HG03135 (cell line): ENCODE measurements around the gene HDAC1.
A peak's percentile ranks its signal among the peaks of the same experiment; 100 is the strongest.
"Not testable (repeated sequence)": the region's sequence is repeated elsewhere in the genome, so short reads cannot be mapped to it uniquely, and the experiment has no call there.

Experiments used
- ATAC-seq: cut with Tn5 transposase; IDR thresholded peaks from one replicate; pipeline ENCODE4 v1.9.1; 2021; ENCODE audit warnings: mild to moderate bottlenecking, moderate library complexity; ENCODE audit not compliant: unreplicated experiment

The HDAC1 gene

GRCh38 chr1:32291708-32292538, at the start of gene HDAC1:
TSS of gene HDAC1 (plus strand) at chr1:32292083. CDS start at chr1:32292170, 87 bp downstream.
- ATAC-seq: peak; percentile 94

GRCh38 chr1:32242341-32242851, 49.5 kb upstream of the HDAC1 start:
- no peak for ATAC-seq

GRCh38 chr1:32246888-32247273, 45.0 kb upstream of the HDAC1 start, which contains the start of gene FAM167B:
TSS of gene FAM167B (plus strand) at chr1:32247222. CDS start at chr1:32247422, 200 bp downstream.
- no peak for ATAC-seq

GRCh38 chr1:32247452-32247851, 44.4 kb upstream of the HDAC1 start:
- ATAC-seq: no peak

GRCh38 chr1:32247983-32248889, 43.6 kb upstream of the HDAC1 start:
- ATAC-seq: no peak

GRCh38 chr1:32249831-32250525, 41.9 kb upstream of the HDAC1 start:
- ATAC-seq: peak; percentile 62

GRCh38 chr1:32250893-32251716, 40.8 kb upstream of the HDAC1 start, which contains the start of gene LCK:
TSS of gene LCK (plus strand) at chr1:32251265. CDS start at chr1:32274330, 23,065 bp downstream.
- no peak for ATAC-seq

- no peak for ATAC-seq
Observed at GRCh38 chr1:32255072-32256071, 36.5 kb upstream of the HDAC1 start.

GRCh38 chr1:32256473-32257226, 35.2 kb upstream of the HDAC1 start:
- ATAC-seq: no peak

- ATAC-seq: no peak
Observed at GRCh38 chr1:32257227-32257508, 34.7 kb upstream of the HDAC1 start.

GRCh38 chr1:32263236-32263593, 28.7 kb upstream of the HDAC1 start:
- ATAC-seq: not testable (repeated sequence)

- no peak for ATAC-seq
Observed at GRCh38 chr1:32263744-32264143, 28.1 kb upstream of the HDAC1 start.

- no peak for ATAC-seq
Observed at GRCh38 chr1:32265846-32266245, 26.0 kb upstream of the HDAC1 start.

- no peak for ATAC-seq
Observed at GRCh38 chr1:32266921-32267591, 24.8 kb upstream of the HDAC1 start.

- no peak for ATAC-seq
Observed at GRCh38 chr1:32269744-32270143, 22.1 kb upstream of the HDAC1 start.

- no peak for ATAC-seq
Observed at GRCh38 chr1:32272557-32273390, 19.1 kb upstream of the HDAC1 start.
